Measurements from ENCODE around the gene SPHKAP.

DNA sequence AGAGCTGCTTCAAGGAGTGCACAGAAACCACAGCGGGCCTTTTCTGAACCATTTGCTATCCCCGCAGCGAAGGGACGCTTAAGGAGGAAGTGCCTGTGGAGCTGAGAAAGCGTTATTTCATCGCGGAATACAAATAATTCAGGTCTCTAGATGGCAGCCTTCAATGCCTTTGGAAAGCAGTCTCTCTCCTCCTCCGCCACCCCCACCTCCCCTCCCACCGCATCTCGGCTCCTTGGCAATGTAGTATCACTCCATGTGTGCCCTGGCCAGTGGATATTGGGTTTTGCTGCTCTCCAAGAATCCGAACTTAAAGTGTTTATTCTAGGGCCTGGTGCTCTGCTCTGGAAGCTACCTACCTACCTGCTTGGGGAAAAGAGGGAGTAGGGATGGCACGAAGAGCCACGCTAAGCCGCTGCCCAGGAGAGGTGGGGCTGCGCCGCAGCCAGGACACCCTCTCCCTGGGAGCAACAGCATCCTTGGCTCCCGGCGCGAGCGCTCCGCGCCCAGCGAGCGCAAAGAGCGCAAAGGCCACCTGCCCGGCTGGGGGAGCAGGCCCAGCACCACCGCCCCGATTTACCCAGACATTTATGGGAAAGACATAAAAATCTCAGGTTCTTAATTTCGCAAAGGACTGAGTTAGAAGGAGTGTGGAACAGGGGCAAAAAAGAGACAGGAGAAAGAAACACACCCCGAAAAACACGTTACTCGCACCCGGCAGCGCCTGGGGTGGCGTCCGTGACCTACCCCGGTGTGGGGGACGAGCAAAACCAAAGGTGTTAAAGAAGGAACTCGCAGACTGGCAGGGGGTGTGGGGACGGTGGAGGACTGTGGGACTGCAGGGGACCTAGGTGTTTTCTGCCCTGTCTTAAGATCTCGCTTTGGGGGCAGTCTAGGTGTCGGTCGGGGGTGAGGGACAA, 1.0 kb downstream of the SPHKAP start:
- TF ChIP-seq, protein P1, sequence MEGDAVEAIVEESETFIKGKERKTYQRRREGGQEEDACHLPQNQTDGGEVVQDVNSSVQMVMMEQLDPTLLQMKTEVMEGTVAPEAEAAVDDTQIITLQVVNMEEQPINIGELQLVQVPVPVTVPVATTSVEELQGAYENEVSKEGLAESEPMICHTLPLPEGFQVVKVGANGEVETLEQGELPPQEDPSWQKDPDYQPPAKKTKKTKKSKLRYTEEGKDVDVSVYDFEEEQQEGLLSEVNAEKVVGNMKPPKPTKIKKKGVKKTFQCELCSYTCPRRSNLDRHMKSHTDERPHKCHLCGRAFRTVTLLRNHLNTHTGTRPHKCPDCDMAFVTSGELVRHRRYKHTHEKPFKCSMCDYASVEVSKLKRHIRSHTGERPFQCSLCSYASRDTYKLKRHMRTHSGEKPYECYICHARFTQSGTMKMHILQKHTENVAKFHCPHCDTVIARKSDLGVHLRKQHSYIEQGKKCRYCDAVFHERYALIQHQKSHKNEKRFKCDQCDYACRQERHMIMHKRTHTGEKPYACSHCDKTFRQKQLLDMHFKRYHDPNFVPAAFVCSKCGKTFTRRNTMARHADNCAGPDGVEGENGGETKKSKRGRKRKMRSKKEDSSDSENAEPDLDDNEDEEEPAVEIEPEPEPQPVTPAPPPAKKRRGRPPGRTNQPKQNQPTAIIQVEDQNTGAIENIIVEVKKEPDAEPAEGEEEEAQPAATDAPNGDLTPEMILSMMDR (IDR thresholded peaks at IDR 0.05): peak in 3 of 12 donors; percentile 10 to 23 (median 15)
- no peak for TF ChIP-seq POLR2A (IDR thresholded peaks at IDR 0.05)
